Right atrium auricular region (tissue), 2 donors: ENCODE results near the gene RXRG. TPM values are rescaled to one million over a fixed set of nuclear protein-coding genes. Genes with fewer than 3 reads are reported as not detected.

ENCODE experiments used
- DNase-seq: peaks from one replicate; pipeline ENCODE4 v3.0.0-alpha.2; 2019; ENCODE audit warnings: low spot score
- H3K27ac ChIP-seq, 2 donors: fragments of 200-600 bp; sonication (generic); 1 replicate in 1 of 2; 2 replicates in 1 of 2; pipeline ENCODE4 v1.5.1; 2016 to 2019
- H3K27me3 ChIP-seq, 2 donors: fragments of 200-600 bp; sonication (generic); one replicate each; pipeline versions ENCODE4 v1.5.1 to v1.6.0; 2017 to 2019
- H3K36me3 ChIP-seq: fragments of 200-600 bp; sonication (generic); one replicate; pipeline ENCODE4 v1.5.1; 2016
- H3K4me1 ChIP-seq, 2 donors: fragments of 200-600 bp; sonication (generic); one replicate each; pipeline versions ENCODE4 v1.5.1 to v1.6.0; 2017 to 2019
- H3K4me3 ChIP-seq, 2 donors: fragments of 200-600 bp; sonication (generic); 1 replicate in 1 of 2; 2 replicates in 1 of 2; pipeline ENCODE4 v1.5.1; 2017 to 2019; ENCODE audit warnings: mild to moderate bottlenecking in 1 of 2, moderate library complexity in 1 of 2
- H3K9me3 ChIP-seq, 2 donors: fragments of 200-600 bp; sonication (generic); one replicate each; pipeline ENCODE4 v1.5.1; 2019
- CTCF ChIP-seq, 2 donors: fragments of 200-600 bp; sonication (generic); IDR thresholded peaks; one replicate each; pipeline ENCODE4 v1.5.1; 2019; ENCODE audit warnings: antibody characterized with exemption in 2 of 2
- total RNA-seq, 2 donors: library from RNA; depleted of rRNA; stranded (reverse); fragments of >200 nt; gene quantifications; one replicate each; pipeline ENCODE4 v1.1.0, GENCODE V29; 2016

RXRG gene
- total RNA-seq, 2 donors from 2014 or later = 1.2 to 3.3 TPM

- Histone ChIP-seq H3K9me3 (no peaks in the 10 kb centered on the region), H3K4me1 (no peaks in the 10 kb centered on the region), H3K36me3 (no peaks in the 10 kb centered on the region), H3K4me3 (no peak overlapping the region), H3K27me3 (no peaks in the 10 kb centered on the region), H3K27ac (no peak overlapping the region)
- TF ChIP-seq CTCF (IDR thresholded peaks at IDR 0.05) = no peak
- DNase-seq = no peak
These were observed 26.7 kb downstream of the RXRG start for GRCh38 chr1:165418195-165418594.

GRCh38 chr1:165416876-165417275 lies 28.1 kb downstream of the RXRG start:
- no peak for DNase-seq
- H3K36me3 ChIP-seq = no peaks in the 10 kb centered on the region
- no peaks in the 10 kb centered on the region for H3K27me3 ChIP-seq
- H3K4me3 ChIP-seq = no peak overlapping the region
- no peak for TF ChIP-seq CTCF (IDR thresholded peaks at IDR 0.05)
- no peaks in the 10 kb centered on the region for H3K9me3 ChIP-seq
- peaks cover 0 to 3% of the 10 kb centered on the region in 2 donors for H3K4me1 ChIP-seq
- no peak overlapping the region for H3K27ac ChIP-seq

GRCh38 chr1:165415068-165415467 lies 29.9 kb downstream of the RXRG start:
- DNase-seq = no peak
- Histone ChIP-seq H3K27ac (no peak overlapping the region), H3K4me3 (no peak overlapping the region), H3K9me3 (no peaks in the 10 kb centered on the region), H3K4me1 (peaks cover 0 to 10% of the 10 kb centered on the region in 2 donors), H3K36me3 (no peaks in the 10 kb centered on the region), H3K27me3 (no peaks in the 10 kb centered on the region)
- TF ChIP-seq CTCF (IDR thresholded peaks at IDR 0.05) = no peak

- Histone ChIP-seq H3K4me1 (peaks cover 0 to 10% of the 10 kb centered on the region in 2 donors), H3K27me3 (no peaks in the 10 kb centered on the region), H3K36me3 (no peaks in the 10 kb centered on the region), H3K9me3 (no peaks in the 10 kb centered on the region), H3K27ac (no peak overlapping the region), H3K4me3 (no peak overlapping the region)
- TF ChIP-seq CTCF (IDR thresholded peaks at IDR 0.05) = no peak
- DNase-seq = no peak
These were observed 30.3 kb downstream of the RXRG start for GRCh38 chr1:165414620-165415019.

- H3K27ac ChIP-seq = no peak overlapping the region
These were observed 33.5 kb downstream of the RXRG start for GRCh38 chr1:165411396-165411795.

More at GRCh38 chr1:165411396-165411795, 33.5 kb downstream of the RXRG start:
- H3K27me3 ChIP-seq = no peaks in the 10 kb centered on the region
- peaks cover 0 to 14% of the 10 kb centered on the region in 2 donors for H3K4me1 ChIP-seq
- no peaks in the 10 kb centered on the region for H3K9me3 ChIP-seq
- no peaks in the 10 kb centered on the region for H3K36me3 ChIP-seq
- no peak for DNase-seq
- TF ChIP-seq CTCF (IDR thresholded peaks at IDR 0.05) = no peak
- H3K4me3 ChIP-seq = no peak overlapping the region
